G401 (cell line): Measurements from ENCODE around the gene HOXC6. TPM values are rescaled to one million over a fixed set of nuclear protein-coding genes. Genes with fewer than 3 reads are reported as not detected.
A peak's percentile ranks its signal among the peaks of the same experiment; 100 is the strongest.

ENCODE experiments used
- DNase-seq: peaks from one replicate; pipeline ENCODE4 v3.0.0-alpha.2; 2015; ENCODE audit warnings: low spot score
- in situ Hi-C: cut with HindIII; loops from 2 replicates; pipeline ENCODE4 v1.10.0; 2016; ENCODE audit warnings: low sequenced_read_pairs, mixed read lengths
- total RNA-seq: library from RNA; depleted of rRNA; stranded (reverse); fragments of >200 nt; shearing (Covaris generic); gene quantifications from 2 replicates; pipeline ENCODE4 v1.2.3, GENCODE V29; 2014

The HOXC6 gene
- total RNA-seq, 1 experiment from 2014 or later: 3.7 TPM

DNA sequence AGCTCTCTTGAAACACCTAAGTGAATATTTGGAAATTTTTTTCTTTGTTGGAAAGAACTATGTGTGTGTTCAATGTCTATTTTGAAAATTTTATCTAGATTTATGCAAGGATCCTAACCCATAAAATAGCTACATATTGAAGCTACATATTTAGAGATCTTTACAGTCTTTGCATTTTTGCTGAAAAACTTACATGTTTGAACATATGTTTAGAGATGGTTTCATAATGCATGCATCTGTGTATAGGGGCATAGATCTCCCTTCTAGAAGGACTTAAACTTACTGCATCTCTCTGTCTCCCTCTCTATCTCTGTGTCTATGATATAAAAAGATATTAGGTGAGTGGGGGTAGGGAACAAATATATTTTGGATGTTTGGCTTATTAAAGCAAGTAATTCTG is 17.2 kb downstream of the HOXC6 start:
- no peak for DNase-seq
- in situ Hi-C loops: no loop called here

DNA sequence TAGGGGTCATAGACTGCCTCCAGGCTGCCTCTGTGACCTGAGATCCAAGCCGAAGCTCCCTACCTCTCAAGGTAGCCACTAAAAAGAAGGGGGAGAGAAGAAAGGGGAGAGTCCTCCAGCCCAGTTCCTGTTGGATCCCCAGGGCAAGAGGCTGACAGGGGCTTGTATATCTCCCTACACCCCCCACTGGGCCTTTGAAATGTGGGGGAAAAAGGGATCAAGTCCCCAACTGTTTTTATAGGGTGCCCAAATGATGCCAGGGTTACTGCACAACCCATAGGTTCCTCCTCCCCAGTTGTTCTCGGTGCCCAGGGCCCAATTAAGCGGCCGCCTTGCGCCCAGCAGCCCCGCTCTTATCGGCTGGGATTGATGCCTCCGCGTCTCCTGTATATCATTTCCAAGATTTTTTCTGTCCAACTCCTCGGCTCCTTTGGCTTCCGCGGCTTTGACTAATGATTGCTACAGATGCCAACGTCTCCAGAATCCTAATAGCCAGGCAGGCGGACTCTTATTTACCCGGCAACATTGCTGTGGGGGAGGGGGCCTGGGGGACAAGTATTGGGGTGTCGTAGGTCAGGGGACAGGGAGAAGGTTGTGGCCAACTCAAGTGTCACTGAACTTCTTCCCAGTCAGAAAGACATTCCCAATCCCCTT is 17.8 kb downstream of the HOXC6 start:
- DNase-seq: no peak
- in situ Hi-C loops: no loop called here

DNA sequence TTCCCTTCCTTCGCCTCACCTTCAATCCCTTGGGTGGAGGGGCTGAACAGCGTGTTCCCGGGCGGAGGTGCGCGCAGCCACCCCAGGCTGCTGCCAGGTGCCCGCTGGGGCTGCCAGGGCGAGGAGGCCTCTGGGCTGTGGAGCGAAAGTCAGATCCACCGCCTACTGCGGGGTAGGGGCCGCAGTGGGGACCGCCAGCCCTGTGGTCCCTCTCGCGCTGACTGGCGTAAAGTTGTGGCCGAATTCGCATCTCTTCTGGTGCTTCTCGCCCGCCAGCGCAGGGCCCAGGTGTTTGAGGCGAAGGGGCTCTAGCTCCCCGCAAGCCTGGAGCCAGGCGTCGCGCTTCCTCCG is 18.5 kb downstream of the HOXC6 start:
- in situ Hi-C loops: no loop called here

DNA sequence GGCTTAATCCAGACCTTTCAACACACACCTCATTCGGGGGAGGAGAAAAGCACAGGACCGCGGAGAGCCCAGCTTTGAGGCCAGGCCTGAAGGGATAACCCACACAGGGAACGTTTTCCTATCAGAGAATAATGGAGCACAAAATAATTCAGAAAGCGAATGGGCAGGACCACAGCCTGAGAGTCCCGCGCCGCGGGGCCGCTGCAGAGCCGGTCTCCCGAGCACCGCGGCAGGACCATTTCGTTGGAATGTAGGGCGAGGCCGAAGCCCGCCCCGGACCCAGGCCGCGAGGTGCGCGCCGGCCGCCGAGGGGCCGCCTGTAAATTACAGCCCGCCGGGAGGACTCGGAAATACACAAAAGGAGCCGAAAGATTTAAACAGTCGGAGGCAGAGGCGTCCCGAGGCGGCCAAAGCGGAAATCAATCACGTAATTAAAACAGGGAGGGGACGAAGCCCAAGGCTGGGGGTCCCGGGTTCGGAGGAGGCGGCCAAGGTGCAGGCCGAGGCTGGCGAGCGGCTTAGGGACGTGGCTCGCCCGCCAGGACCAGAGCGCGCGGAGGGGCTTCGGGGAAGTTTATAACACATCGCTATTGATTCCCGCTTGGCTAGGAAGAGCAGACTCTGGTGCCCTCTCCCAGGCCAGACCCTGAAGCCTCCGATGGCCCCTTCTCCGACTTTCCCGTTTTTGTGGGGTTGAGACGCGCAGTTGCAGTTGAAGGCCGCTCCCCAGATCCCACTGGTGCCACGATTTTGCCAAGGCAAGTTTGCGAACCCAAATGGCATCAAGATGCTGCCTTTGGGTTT is 19.1 kb downstream of the HOXC6 start:
- in situ Hi-C loops: no loop called here
- DNase-seq: no peak

More for the DNA sequence above, 18.5 kb downstream of the HOXC6 start:
- no peak for DNase-seq

DNA sequence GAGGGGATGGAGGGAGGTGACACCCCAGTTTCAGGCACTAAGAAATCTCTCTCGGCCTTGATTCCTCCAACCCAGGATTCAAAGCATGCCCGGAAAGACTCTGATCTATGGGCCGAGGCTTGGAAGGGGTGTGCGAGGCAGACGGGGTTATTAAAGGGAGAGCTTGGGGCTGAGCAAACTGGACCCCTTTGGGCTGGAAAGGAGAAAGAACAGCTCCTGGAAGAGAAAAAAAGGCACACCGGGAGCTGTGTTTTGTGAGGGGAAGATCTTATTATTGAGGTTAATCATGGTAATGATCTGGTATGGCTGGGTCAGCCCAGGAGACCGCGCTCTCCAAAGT is 19.7 kb downstream of the HOXC6 start:
- in situ Hi-C loops: no loop called here
- no peak for DNase-seq

DNA sequence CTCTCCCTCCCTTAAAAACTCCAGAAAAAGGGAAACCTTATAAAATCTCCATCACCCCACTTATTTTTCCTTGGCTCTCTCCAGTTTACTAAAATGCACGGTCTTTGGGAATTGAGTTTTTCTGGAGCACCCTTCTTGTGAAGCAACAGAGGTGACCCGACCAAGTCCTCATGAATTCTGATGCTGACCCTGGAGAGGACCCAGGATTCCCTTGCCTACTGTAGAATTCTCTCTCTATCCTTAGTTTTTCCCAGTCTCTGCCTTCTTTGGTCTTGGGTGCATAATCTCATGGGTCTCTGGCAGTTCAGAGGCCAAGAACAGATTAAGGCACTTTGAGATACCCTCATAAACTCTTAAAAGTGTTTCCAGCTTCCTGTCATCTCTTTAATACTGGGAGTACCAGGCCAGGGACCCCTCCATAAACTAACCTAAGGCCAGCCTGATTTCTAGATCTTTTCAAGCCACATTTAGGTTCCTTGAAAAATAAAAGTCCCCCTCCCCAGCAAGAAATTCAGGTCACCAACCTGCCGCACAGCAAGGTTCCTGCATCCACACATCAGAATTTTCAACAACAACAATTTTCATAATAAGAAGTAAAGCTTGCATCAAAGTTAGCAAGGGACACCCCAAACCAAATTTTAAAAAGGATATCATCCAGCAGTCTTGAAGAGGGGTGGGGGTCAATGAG is 20.3 kb downstream of the HOXC6 start:
- in situ Hi-C loops: no loop called here
- no peak for DNase-seq

DNA sequence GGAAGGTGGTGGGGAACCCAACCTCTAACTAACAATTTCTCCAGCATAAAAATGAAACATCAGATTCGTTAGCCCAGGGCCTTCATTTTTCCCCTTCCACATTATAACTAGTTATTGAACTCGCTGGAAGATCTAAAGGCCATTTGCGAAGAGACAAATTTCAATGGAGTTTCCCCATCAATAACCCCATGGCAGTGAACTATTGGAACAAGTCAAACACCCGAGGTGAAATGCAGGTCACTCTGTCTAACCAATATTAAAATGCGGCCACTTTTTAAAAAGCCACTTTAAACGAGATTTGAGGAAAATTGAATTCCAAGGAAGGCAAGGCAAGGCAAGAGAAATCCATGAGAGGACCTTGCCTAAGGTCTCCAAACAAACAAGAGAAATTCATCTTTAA is 20.9 kb downstream of the HOXC6 start:
- in situ Hi-C loops: no loop called here
- no peak for DNase-seq

DNA sequence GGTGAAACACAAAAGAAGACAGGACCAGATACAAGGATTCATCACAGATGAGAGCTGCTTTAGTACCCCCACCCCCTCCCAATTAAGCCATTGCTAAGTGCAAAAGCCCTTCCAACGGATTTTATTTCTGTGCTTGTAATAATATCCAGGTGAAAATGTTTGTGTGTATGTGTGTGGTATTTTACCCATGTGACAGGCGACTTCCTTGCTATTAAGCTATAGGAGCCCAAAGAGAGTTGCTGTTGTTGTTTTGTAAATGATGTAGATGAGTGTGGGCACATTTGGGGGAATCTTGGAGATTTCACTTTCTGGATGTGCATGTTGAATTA is 22.2 kb downstream of the HOXC6 start:
- in situ Hi-C loops: no loop called here

DNA sequence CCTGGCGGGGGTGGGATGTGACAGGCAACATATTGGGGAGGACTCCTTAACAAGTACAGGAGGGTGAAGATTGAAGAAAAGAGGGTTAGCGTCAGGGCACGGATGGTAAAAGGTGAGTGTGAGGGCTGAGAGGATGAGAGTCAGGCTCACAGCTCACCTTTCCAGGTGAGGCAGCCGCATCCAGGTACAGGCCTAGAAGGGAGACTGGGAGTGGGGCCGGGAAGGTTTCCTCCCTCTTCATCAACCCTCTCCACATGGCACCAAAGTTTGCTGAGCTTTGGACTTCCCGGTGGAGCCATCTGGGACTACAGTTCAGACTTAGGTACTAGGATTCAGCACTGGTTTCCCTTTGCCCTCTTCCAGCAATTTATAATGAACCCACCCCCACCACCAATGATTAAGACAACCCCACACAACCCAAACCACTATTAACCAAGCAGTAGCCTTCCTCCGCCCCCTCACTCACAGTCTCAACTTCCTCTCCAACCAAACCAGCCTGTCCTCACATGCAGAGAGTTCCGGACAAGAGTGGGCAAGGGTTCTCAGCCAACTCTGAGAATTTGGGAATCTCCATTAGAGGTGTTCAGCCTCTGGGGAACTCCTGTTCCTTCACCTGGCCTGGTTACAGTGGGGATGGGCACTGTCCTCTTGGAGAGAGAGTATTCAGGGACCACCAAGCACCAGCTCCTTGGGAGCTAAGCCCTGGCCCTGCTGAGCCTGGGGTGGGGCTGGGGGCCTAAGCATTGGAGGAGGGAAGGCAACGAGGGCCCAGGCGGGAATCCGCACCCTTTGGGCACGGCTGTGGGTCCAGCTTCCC is 23.0 kb downstream of the HOXC6 start:
- DNase-seq: no peak
- in situ Hi-C loops: no loop called here

More for the DNA sequence above, 22.2 kb downstream of the HOXC6 start:
- DNase-seq: no peak

DNA sequence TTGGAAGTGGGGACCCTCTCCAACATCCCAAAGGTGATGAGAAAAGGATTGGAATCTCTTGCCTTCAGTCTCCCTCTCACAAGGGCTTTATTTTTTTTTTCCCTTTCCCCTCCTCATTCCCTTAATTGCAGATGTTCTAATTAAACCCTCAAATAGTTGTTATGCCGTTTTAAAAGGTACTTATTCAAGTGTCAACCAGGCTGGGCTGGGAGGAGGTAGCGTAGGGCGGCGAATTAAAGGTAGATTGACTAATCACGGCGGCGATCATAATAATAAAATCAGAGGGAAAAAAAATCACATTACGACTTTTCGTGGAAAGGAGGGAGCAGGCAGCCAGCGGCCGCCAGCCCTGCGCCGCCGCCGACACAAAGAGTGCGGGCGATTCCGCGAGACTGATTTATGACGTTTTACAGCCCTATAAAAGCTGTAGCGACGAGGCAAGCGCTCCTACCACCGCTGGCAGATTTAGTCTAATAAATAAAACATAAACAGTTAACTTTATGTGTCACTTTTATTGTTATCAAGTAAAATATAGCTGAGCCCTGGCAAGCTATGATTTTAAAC is 23.7 kb downstream of the HOXC6 start:
- in situ Hi-C loops: no loop called here
- DNase-seq: no peak

DNA sequence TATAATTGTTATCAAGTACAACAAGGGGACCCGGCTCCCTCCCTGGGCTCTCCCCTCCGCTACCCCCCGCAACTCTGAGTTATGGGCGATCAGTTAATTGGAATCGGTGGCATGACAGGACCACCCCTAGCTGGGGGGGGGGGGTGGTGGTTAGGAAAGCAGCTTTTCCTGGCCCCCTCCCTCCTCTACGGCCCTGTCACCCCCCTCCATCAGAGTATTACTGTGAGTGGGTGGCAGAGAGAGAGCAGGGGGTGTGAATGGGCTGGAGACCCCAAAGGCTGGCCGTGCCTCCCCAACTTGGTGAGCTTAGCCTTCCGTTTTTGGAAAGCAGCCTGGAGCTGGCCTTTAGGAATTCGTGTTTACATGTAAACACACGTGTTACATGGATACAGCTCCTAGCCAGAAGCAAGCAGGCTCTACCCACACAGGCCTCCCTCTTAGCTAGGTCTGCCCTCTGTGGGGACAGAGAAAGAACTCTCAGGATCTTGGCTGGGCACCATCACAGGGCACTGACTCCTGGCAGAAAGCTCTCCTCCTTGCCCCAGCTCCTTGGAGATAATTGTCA is 24.3 kb downstream of the HOXC6 start:
- DNase-seq: no peak
- in situ Hi-C loops: no loop called here

DNA sequence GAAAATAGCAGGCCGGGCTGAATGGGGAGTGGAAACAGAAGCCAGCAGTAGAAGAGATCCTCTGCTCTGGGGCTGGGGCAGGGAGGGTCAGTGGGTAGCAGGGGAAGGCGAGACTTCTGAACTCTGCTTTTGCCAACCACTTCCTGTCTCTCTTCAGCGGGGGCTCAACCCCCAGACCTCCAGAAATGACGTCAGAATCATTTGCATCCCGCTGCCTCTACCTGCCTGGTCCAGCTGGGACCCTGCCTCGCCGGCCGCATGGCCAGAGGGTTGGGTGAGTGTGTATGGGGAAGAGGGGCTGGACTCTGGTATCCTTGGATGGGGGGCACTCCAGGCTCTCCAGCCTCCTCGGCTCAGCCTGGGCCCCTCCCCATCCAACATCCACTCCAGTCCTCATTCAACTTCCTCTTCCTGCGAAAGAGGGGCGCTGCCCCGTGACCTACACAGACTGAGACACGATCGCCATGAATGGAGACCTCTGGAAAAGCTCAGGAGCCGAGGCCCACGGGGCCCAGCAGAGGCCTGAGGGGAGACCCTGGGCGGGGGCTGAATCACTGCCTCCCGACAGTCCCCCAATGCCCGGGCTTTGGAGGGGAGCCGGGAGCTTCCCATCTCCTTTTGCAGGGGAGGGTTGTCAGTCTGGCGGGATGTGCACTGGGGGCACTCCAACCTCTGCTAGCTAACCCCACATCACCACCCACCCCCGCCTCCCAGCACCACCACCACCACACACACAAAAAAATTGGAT is 24.9 kb downstream of the HOXC6 start:
- in situ Hi-C loops: no loop called here
- DNase-seq: no peak

DNA sequence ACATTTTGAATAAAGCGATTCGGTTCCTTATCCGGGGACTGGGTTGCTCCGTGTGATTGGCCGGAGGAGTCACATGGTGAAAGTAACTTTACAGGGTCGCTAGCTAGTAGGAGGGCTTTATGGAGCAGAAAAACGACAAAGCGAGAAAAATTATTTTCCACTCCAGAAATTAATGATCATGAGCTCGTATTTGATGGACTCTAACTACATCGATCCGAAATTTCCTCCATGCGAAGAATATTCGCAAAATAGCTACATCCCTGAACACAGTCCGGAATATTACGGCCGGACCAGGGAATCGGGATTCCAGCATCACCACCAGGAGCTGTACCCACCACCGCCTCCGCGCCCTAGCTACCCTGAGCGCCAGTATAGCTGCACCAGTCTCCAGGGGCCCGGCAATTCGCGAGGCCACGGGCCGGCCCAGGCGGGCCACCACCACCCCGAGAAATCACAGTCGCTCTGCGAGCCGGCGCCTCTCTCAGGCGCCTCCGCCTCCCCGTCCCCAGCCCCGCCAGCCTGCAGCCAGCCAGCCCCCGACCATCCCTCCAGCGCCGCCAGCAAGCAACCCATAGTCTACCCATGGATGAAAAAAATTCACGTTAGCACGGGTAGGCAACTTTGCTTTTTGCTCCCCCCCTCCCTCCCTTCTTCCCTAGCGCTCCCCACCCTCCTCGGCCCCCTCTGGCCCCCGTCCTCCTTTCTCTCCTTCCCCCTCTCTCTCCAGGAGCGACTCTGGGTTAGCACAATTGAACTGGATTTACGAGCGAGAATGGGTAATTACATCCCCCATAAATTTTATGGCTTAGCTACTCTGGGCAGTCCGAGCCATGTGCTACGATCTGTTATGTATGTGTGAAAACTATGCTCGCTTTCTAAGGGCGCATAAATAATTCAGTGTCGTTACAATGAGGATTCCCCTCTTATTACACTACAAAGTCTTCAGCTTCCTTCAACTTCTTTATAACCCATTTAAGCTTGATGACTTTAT is 25.8 kb downstream of the HOXC6 start, which contains the start of gene HOXC4:
Gene HOXC4 (plus strand): TSS at position 85 of the 991 bp plus-strand sequence. CDS start 88 bp downstream, at position 173.
- in situ Hi-C loops: no loop called here
- peak; percentile 22 for DNase-seq

DNA sequence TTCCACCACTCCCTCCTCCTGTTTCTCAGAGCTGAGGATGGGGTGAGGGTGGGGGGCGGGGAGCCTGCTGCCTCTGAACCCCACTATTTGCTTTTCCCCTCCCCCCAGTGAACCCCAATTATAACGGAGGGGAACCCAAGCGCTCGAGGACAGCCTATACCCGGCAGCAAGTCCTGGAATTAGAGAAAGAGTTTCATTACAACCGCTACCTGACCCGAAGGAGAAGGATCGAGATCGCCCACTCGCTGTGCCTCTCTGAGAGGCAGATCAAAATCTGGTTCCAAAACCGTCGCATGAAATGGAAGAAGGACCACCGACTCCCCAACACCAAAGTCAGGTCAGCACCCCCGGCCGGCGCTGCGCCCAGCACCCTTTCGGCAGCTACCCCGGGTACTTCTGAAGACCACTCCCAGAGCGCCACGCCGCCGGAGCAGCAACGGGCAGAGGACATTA is 26.5 kb downstream of the HOXC6 start:
- no peak for DNase-seq
- in situ Hi-C loops: no loop called here

DNA sequence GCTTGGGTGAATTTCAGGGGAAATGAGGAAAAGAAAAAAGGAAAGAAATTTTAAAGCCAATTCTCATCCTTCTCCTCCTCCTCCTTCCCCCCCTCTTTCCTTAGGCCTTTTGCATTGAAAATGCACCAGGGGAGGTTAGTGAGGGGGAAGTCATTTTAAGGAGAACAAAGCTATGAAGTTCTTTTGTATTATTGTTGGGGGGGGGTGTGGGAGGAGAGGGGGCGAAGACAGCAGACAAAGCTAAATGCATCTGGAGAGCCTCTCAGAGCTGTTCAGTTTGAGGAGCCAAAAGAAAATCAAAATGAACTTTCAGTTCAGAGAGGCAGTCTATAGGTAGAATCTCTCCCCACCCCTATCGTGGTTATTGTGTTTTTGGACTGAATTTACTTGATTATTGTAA is 27.3 kb downstream of the HOXC6 start:
- in situ Hi-C loops: no loop called here
- no peak for DNase-seq

DNA sequence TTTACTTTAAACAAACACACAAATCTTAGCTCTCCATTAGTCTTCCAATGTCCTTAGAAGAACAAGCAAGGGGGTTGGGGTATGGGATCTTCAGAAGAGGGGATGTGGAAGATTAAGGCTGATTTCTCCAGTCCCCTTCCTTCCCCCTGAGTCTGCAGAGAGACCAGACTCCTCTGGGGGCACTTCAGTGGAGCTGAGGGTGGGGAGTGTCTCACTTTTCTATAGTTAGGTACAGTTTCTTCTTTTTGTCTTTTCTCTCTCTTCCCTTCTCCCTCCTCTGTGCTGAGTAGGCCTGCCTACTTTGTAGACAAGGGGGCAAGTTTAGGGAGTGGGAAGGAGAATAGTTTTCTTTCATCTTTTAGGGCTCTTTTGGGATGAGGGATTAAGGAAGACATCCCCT is 27.9 kb downstream of the HOXC6 start:
- in situ Hi-C loops: no loop called here
- no peak for DNase-seq

DNA sequence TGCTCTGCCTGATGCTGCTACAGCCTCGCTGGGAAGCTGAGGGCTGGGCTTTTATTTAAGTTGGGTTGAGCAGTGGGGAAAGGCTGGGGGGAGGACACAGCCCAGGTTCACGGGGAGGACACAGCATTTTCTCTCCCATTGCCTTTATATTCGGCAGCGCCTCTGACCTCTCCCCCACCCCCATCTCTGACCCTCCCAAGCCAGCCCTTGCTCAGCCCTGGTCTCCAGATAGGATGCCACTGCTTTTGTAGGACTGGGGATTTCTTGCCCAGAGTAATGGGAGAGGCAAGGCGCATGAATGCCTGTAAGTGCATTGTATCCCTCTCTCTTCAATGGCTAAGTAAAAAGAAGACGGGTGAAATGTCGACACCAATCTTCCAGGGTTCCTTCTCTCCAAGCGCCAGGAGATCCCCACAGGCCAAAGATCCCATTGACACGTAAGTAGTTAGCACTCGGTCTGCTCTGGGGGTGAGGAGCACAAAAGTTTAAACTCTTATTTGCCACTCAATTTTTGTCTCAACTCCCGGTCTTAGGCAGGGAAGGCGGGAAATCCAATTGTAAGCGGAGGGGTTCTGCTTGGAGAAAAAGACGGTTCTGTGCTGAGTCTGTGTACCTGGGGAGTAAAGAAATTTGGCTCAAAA is 30.0 kb downstream of the HOXC6 start:
- in situ Hi-C loops: no loop called here
- no peak for DNase-seq
